SKM-1 (cell line): ENCODE data around the gene IRAK2.

ENCODE experiments used
- DNase-seq: peaks from one replicate; lab custom pipeline; 2025; ENCODE audit not compliant: unreplicated experiment; lab: John Stamatoyannopoulos, UW

Gene IRAK2

GRCh38 chr3:10188804-10189556, 24.3 kb downstream of the IRAK2 start:
- no peak for DNase-seq

GRCh38 chr3:10189557-10190354, 25.0 kb downstream of the IRAK2 start:
- DNase-seq = peak; percentile 84

- DNase-seq = no peak
Observed at GRCh38 chr3:10192953-10193691, 28.4 kb downstream of the IRAK2 start.

- no peak for DNase-seq
Observed at GRCh38 chr3:10193692-10194327, 29.1 kb downstream of the IRAK2 start.

GRCh38 chr3:10194328-10195071, 29.8 kb downstream of the IRAK2 start:
- DNase-seq = no peak

GRCh38 chr3:10195366-10196089, 30.8 kb downstream of the IRAK2 start:
- no peak for DNase-seq

GRCh38 chr3:10196389-10197052, 31.8 kb downstream of the IRAK2 start:
- no peak for DNase-seq

GRCh38 chr3:10198226-10198625, 33.5 kb downstream of the IRAK2 start:
- no peak for DNase-seq

- no peak for DNase-seq
Observed at GRCh38 chr3:10198761-10199649, 34.3 kb downstream of the IRAK2 start.

- no peak for DNase-seq
Observed at GRCh38 chr3:10204921-10205320, 40.2 kb downstream of the IRAK2 start.

GRCh38 chr3:10205451-10206165, 40.9 kb downstream of the IRAK2 start:
- no peak for DNase-seq

- DNase-seq = no peak
Observed at GRCh38 chr3:10206166-10206511, 41.4 kb downstream of the IRAK2 start.

- no peak for DNase-seq
Observed at GRCh38 chr3:10213156-10213792, 48.6 kb downstream of the IRAK2 start.

- DNase-seq = no peak
Observed at GRCh38 chr3:10215578-10216368, 51.1 kb downstream of the IRAK2 start.

- DNase-seq = no peak
Observed at GRCh38 chr3:10217359-10217758, 52.6 kb downstream of the IRAK2 start.

GRCh38 chr3:10219737-10220136, 55.0 kb downstream of the IRAK2 start:
- DNase-seq = no peak
